ENCODE measurements around the gene MTR.

Gene MTR

GRCh38 chr1:236864996-236865817 lies 70.1 kb downstream of the MTR start:
- DNase-seq, result no peak

GRCh38 chr1:236865818-236866155 lies 70.7 kb downstream of the MTR start:
- no peak for DNase-seq

- DNase-seq, result no peak
Observed at GRCh38 chr1:236868625-236869467, 73.8 kb downstream of the MTR start.

GRCh38 chr1:236869911-236870310 lies 74.8 kb downstream of the MTR start:
- no peak for DNase-seq

- no peak for DNase-seq
Observed at GRCh38 chr1:236870721-236871120, 75.6 kb downstream of the MTR start.

- DNase-seq, result no peak
Observed at GRCh38 chr1:236872075-236872666, 77.1 kb downstream of the MTR start.

GRCh38 chr1:236875975-236876374 lies 80.9 kb downstream of the MTR start:
- DNase-seq, result no peak

GRCh38 chr1:236877661-236878060 lies 82.6 kb downstream of the MTR start:
- DNase-seq, result no peak

- no peak for DNase-seq
Observed at GRCh38 chr1:236880209-236880608, 85.1 kb downstream of the MTR start.

- DNase-seq, result no peak
Observed at GRCh38 chr1:236882678-236883077, 87.6 kb downstream of the MTR start.

GRCh38 chr1:236886199-236886598 lies 91.1 kb downstream of the MTR start:
- no peak for DNase-seq

GRCh38 chr1:236887081-236887480 lies 92.0 kb downstream of the MTR start:
- DNase-seq, result no peak

GRCh38 chr1:236888126-236888525 lies 93.0 kb downstream of the MTR start:
- no peak for DNase-seq

GRCh38 chr1:236888903-236889302 lies 93.8 kb downstream of the MTR start:
- DNase-seq, result no peak

GRCh38 chr1:236890152-236891056 lies 95.3 kb downstream of the MTR start:
- no peak for DNase-seq

GRCh38 chr1:236893626-236894545 lies 98.8 kb downstream of the MTR start:
- DNase-seq, result no peak

- no peak for DNase-seq
Observed at GRCh38 chr1:236895665-236896387, 100.7 kb downstream of the MTR start.

- DNase-seq, result no peak
Observed at GRCh38 chr1:236896716-236897115, 101.6 kb downstream of the MTR start.

GRCh38 chr1:236904892-236905741 lies 110.0 kb downstream of the MTR start:
- DNase-seq, result no peak

- no peak for DNase-seq
Observed at GRCh38 chr1:236907205-236907604, 112.1 kb downstream of the MTR start.
